ENCODE data around the gene PRR33. TPM values are rescaled to one million over a fixed set of nuclear protein-coding genes. Genes with fewer than 3 reads are reported as not detected.

PRR33 gene
- total and polyA plus RNA-seq, 12 donors: 0.09 to 6.5 (median 3.5) TPM

DNA sequence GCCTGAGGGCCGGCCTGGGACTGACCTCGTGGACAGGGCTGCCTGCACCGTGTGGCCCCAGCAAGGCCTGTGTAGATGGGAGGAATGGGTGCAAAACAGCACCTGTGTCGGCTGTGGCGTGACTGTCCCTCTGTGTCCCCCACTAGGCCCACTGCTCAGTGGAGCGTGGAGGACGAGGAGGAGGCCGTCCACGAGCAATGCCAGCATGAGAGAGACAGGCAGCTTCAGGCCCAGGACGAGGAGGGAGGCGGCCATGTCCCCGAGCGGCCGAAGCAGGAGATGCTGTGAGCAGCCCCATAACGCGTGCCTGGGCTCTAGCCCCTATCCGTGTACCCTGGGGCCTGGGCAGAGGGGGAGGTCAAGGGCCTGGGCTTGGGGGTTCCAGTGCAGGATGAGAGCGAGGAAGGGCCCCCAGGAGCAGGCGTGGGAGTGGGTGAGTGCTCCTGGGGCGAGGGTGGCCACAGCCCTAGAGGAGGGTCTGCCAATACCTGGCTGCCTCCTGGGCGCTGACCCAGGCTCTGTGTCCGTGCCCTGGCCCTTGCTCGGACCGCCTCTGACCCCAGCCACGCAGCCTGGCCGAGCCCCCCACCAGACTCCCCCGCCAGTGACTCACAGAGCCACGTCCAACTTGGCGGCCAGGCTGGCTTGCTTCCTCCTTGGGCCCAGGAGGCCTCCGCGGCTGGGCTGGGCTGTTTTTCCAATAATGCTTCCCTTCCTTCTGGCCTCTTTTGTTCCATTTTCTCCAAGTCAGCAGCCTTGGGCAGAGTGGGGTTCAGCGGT, 11.6 kb downstream of the PRR33 start:
- 56 to 67% methylated on average over 30 to 32 of the region's 32 CpGs for WGBS, 2 donors
- DNase-seq: peak; percentile 82 to 84
- Histone ChIP-seq H3K27ac (peak overlapping the region; percentile 88 to 100 (median 96)), H3K4me3 (no peak overlapping the region), H3K36me3 (peaks cover 0 to 41% (median 0%) of the 10 kb centered on the region in 9 donors), H3K4me1 (peaks cover 44 to 82% (median 70%) of the 10 kb centered on the region in 9 donors), H3K9me3 (no peaks in the 10 kb centered on the region), H3K27me3 (no peaks in the 10 kb centered on the region)
- intact Hi-C loops (cut with DNase I): loop anchor here in 8 of 10 donors (2.0 to 10.0 kb wide), 8 partner anchors 37 to 275 kb away; partner anchors contain the start of genes TNNT3 (in 5 of the 8) and TNNI2 (in 3 of the 8)
- TF ChIP-seq, protein P1, sequence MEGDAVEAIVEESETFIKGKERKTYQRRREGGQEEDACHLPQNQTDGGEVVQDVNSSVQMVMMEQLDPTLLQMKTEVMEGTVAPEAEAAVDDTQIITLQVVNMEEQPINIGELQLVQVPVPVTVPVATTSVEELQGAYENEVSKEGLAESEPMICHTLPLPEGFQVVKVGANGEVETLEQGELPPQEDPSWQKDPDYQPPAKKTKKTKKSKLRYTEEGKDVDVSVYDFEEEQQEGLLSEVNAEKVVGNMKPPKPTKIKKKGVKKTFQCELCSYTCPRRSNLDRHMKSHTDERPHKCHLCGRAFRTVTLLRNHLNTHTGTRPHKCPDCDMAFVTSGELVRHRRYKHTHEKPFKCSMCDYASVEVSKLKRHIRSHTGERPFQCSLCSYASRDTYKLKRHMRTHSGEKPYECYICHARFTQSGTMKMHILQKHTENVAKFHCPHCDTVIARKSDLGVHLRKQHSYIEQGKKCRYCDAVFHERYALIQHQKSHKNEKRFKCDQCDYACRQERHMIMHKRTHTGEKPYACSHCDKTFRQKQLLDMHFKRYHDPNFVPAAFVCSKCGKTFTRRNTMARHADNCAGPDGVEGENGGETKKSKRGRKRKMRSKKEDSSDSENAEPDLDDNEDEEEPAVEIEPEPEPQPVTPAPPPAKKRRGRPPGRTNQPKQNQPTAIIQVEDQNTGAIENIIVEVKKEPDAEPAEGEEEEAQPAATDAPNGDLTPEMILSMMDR (IDR thresholded peaks at IDR 0.05): no peak
- peak; percentile 45 to 73 (median 64) for ATAC-seq

DNA sequence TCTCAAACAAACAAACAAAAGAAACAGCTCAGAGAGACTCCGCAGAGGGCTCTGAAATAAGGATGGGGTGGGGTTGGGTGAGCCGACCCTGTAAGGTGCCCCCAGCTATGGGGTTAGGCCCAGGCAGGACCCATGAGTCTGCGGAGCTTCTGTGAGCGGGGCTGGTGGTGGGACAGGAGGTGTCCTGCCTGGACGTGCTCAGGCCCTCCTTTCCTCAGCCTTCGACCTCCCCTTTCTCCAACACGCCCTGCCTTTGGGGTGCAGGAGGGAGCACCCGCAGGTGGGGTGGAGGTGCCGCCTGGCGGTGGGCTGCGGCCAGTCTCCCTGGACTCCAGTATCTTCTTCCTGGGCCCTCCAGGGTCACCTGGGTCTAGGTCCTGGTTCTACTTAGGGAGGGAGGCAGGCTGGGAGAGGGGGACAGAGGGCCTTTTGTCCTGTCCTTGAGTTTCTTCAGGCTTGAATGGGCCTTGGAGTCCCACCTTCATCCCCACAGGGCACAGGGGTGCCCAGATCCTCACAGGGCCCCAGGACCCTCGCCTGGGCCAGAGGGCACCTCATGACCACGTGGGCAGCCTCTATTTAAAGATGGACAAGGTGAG, 12.3 kb downstream of the PRR33 start:
- WGBS, 2 donors: 87 to 93% methylated on average over 13 of the region's 13 CpGs
- H3K36me3 ChIP-seq: peaks cover 0 to 34% (median 0%) of the 10 kb centered on the region in 9 donors
- DNase-seq (peak in 1 of 2 donors; percentile 15), ATAC-seq (no peak)
- intact Hi-C loops (cut with DNase I): loop anchor here in 1 of 10 donors (5.0 kb wide), 1 partner anchor 37 kb away; no protein-coding TSS in a partner anchor
- H3K27ac ChIP-seq: peak overlapping the region; percentile 88 to 100 (median 96)
- TF ChIP-seq, protein P1 (IDR thresholded peaks at IDR 0.05): no peak
- H3K4me3 ChIP-seq: no peak overlapping the region
- H3K9me3 ChIP-seq: no peaks in the 10 kb centered on the region
- H3K4me1 ChIP-seq: peaks cover 44 to 89% (median 76%) of the 10 kb centered on the region in 9 donors
- H3K27me3 ChIP-seq: no peaks in the 10 kb centered on the region

DNA sequence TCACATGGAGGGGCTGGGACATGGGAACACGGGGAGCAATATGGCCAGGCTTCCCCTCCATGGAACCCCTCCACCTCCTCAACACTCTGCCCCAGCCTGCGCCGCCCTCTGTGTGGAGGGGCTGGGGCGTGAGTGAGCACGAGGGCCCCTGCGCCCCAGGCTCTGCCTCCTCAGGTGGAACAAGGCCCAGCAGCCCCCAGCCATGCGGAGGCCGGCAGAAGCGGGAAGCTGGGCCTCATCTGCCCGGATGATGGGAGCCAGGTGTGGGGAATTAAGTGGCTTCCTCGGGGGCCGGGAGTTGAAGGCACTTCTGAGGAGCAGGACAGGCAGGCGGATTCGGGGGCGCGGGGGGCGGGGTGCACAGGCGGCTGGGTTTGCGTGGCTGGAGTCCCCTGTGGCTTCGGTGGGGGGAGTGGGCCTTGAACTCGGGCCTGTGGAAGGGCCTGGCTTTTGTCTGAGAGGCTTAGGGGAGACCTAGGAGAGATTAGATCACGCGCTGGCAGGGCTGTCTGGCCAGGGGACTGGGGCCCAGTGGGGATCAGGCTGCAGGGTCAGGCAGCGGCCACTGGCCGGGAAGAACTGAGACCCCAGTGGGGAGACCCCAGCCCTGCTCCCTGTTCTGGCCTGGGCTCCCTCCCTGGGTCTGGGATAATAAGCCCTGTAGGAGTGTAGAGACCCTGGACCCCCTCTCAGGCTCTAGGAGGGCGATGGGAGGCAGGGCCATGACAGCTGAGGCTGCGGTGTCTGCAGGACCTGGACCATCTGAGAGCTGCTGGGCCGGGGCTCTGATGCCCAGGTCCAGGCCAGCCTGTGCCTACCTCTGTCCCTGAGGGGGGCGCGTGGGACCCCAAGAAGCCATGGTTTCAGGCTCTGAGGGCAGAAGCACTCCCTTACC, 13.3 kb downstream of the PRR33 start:
- H3K9me3 ChIP-seq: no peaks in the 10 kb centered on the region
- H3K27me3 ChIP-seq: no peaks in the 10 kb centered on the region
- peaks cover 44 to 91% (median 76%) of the 10 kb centered on the region in 9 donors for H3K4me1 ChIP-seq
- intact Hi-C loops (cut with DNase I): loop anchor here in 1 of 10 donors (5.0 kb wide), 1 partner anchor 36 kb away; no protein-coding TSS in a partner anchor
- H3K4me3 ChIP-seq: no peak overlapping the region
- DNase-seq: peak; percentile 32 to 47
- peak overlapping the region; percentile 76 to 100 (median 94) for H3K27ac ChIP-seq
- peak in 2 of 8 donors; percentile 4 to 14 for ATAC-seq
- TF ChIP-seq, protein P1 (IDR thresholded peaks at IDR 0.05): no peak
- H3K36me3 ChIP-seq: peaks cover 0 to 23% (median 0%) of the 10 kb centered on the region in 9 donors
- 79 to 81% methylated on average over 30 of the region's 30 CpGs for WGBS, 2 donors

Measured in heart right ventricle (tissue), 16 donors.